Retina (tissue), 1 donor: Measurements from ENCODE around the gene C6orf62.
"Not testable (repeated sequence)": the region's sequence is repeated elsewhere in the genome, so short reads cannot be mapped to it uniquely, and the experiment has no call there.

Experiments
- DNase-seq: peaks from one replicate; pipeline ENCODE4 v3.0.0-alpha.2; 2016

Gene C6orf62

DNA sequence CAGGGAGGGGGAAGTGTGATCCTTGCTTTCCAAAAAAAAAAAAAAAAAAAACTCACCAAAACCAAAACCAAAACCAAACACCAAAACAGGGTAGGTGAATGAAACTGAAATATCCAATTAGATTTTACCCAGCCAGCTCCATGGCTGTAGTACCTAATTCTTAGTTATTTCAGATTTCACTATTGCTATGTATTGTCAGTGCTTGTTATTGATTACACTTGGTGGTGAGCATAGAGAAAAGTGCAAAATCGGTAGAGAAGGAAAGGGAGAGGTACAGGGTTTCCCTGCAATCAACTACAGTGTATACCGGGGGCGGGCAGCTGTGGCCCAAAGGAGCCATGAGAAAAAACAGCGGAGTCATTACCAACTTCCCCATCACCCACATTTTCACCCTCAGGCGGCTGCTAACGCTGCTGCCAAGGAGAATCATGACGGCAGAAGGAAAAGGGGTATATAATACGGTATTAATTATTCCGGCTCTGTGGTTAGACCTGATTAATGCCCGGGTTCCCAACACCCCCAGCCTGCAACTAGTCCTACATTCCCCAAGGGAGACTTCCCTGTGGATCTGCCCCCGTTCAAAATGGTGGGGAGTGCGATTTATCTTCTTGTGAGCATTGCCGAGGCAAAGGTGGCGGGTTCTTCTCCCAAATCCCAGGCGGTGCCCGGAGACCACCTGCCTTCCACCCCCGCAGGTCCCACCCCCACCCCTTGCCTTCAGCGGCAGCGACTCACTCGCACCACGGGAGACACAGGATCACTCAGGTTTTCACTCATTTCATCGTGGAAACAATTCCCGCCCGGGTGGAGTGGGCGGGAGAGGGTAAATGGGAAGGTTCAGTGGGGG lies at the start of gene C6orf62:
C6orf62 (minus strand) TSS at position 30 of the 847 bp plus-strand sequence. CDS start 486 bp downstream, outside the sequence.
- peak; percentile 56 for DNase-seq

- DNase-seq = no peak
Observed at GRCh38 chr6:24768361-24768760, 49.4 kb upstream of the C6orf62 start.

- no peak for DNase-seq
Observed at GRCh38 chr6:24766680-24767462, 47.9 kb upstream of the C6orf62 start.

GRCh38 chr6:24765968-24766367 lies 47.0 kb upstream of the C6orf62 start:
- DNase-seq = not testable (repeated sequence)

DNA sequence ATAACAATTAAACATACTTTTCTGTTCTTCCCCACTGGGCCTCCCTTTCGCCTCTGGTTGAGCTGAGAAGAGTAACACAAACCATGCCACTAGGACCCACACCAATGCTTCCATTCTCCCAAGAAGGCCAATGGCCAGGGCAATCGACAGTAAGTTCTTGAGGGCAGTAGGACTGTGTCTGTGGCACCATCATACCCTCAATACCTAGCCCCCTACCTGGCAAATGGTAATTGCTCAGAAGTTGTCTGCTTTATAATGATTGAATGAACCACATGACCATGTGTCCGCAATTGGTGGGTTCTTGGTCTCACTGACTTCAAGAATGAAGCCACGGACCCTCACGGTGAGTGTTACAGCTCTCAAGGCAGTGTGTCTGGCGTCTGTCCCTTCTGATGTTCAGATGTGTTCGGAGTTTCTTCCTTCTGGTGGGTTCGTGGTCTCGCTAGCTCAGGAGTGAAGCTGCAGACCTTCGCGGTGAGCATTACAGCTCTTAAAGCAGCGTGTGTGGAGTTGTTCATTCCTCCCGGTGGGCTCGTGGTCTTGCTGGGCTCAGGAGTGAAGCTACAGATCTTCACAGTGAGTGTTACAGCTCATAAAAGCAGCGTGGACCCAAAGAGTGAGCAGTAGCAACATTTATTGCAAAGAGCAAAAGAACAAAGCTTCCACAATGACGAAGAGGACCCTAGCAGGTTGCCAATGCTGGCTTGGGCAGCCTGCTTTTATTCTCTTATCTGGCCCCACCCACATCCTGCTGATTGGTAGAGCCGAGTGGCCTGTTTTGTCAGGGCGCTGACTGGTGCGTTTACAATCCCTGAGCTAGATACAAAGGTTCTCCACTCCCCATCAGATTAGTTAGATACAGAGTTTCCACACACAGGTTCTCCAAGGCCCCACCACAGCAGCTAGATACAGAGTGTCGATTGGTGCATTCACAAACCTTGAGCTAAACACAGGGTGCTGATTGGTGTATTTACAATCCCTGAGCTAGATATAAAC lies 46.2 kb upstream of the C6orf62 start:
- DNase-seq = not testable (repeated sequence)

DNA sequence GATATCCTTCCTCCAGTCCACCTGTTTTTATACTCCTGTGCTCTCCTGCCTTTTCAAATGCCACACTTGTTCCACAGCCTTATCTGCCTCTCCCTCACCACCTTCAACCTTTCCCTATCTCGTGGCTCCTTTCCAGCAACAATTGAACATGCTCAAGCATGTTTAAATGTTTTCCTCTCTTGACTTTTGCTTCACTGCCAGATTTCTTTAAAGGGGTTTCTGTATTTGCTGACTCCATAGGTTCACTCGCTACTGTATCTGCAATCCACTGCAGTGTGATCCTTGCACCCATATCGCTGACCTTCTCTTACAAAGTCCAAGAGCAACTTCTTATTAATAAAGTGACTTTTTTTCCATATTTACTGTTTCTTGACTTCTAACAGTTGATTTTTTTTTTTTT lies 44.6 kb upstream of the C6orf62 start:
- no peak for DNase-seq

DNA sequence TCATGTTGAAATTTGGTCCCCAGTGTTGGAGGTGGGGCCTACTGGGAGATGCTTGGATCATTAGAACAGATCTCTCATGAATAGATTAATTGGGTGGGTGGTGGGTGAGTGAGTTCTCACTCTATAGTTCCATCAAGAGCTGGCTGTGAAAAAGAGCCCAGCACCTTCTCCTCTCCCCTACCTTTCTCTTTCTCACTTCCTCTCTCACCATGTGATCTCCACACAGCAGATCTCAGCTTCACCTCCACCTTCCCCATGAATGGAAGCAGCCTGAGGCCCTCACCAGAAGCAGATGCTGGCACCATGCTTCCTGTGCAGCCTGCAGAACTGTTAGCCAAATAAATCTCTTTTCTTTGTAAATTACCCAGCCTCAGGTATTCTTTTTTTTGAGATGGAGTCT lies 42.9 kb upstream of the C6orf62 start:
- DNase-seq = no peak

DNA sequence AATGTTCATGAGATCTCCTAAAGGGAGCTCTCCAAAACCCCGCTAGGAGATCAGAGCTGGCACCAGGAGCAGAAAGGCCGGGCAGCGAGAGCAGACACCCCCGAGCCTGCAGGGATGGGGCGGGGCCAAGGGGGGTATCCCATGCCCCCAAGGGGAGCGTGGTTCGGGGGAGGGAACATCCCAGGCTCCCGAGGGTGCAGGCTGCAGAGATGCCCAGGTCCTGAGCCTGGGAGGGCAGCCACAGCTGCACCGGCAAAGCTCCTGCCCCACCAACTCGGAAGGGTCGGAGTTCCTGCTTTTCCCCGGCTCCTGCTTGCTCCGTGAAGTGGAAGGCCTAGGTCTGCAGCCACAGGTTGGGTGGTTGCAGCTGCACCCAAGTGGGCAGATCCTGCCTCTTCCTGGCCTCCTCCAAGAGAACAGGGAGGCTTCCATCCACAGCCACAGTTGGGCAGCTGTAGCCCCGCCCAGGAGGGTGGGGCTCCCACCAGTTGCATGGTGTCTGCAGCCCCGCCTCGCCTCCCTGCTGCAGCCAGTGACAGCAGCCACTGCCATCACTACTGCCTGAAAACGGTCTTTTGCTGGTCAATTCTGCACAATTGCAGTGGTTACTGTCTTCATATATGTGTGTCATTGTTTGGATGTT lies 42.4 kb upstream of the C6orf62 start:
- DNase-seq = no peak

GRCh38 chr6:24760210-24760609 lies 41.3 kb upstream of the C6orf62 start:
- no peak for DNase-seq

DNA sequence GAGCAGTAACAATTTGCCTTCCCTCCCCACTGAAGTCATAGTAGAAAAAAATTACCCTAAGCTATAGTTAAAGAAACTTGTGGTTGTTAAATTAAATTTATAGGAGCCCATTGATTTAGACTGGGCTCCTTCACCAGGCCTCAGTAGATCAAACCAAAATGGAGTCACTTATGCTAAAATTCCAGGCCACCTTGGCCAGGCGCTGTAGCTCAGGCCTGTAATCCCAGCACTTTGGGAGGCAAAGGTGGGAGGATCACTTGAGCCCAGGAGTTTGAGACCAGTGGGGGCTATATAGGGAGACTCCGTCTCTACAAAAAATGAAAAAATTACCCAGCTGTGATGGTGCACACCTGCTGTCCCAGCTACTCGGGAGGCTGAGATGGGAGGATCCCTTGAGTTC lies 40.8 kb upstream of the C6orf62 start:
- DNase-seq = no peak

- no peak for DNase-seq
Observed at GRCh38 chr6:24757611-24758010, 38.7 kb upstream of the C6orf62 start.

DNA sequence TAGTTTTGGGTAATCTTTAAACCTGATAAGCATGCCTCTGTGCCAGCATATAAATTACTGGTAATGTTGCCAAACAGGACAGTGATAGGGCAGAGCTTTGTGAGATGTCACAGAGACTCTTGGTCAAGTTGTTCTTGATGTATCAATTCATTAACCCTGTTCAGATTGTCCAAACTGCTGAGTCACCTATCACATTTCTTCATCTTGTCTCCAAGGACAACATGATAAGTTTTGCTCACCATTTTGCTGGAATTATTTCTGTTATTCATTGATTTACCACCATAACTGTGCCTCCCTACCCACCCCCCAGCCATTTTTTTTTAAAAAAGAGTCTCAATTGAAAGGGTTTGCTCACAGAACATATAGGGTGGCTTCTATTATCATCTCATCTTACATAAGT lies 36.3 kb upstream of the C6orf62 start:
- no peak for DNase-seq

DNA sequence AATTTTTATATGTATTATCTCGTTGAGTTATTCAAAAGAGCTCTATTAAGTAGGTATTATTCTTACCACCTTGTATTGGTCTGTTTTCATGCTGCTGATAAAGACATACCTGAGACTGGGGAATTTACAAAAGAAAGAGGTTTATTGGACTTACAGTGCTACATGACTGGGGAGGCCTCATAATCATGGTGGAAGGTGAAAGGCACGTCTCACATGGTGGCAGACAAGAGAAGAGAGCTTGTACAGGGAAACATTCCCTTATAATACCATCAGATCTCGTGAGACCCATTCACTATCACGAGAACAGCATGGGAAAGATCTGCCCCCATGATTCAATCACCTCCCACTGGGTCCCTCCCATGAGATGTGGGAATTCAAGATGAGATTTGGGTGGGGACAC lies 35.4 kb upstream of the C6orf62 start:
- not testable (repeated sequence) for DNase-seq

GRCh38 chr6:24753545-24753944 lies 34.6 kb upstream of the C6orf62 start:
- no peak for DNase-seq

DNA sequence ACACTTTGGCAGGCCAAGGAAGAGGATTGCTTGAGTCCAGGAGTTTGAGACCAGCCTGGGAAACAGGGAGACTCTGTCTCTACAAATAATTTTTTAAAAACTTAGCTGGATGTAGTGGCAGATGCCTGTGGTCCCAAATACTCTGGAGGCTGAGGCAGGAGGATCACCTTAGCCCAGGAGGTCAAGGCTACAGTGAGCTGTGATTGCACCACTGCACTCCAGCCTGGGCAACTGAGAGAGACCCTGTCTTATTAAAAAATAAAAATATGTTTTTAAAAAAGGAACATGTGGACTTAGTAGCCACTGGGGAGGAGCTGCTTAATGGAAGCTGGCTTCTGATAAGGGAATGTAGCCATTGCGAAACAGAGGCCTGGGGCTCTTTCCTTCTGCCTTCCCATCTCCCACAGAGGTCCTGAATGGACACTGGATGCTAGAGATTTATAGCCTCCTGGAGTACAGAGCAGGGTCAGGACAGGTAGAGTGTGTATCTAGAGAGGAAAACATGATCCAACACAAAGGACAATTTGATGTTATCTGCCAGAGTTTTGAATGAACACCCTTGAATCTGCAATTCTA lies 34.1 kb upstream of the C6orf62 start:
- no peak for DNase-seq

DNA sequence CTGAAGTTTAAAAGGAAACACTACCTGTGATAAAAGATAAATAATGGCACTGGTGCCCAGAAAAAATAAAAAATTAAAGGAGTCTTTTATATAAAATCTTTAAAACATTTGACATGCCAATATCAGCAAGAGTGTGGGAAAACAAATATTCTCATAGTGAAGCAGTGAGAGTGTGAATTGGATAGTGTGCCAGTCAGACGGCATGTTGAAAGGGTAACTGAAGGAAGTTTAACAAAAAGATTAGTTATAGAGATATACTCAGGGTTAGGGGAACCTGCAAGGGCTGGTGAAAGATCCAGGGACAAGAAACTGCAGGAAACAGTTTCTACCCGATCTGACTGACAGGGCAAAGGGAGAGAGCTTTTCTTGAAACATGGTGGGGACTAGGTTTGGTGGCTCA lies 33.5 kb upstream of the C6orf62 start:
- no peak for DNase-seq

DNA sequence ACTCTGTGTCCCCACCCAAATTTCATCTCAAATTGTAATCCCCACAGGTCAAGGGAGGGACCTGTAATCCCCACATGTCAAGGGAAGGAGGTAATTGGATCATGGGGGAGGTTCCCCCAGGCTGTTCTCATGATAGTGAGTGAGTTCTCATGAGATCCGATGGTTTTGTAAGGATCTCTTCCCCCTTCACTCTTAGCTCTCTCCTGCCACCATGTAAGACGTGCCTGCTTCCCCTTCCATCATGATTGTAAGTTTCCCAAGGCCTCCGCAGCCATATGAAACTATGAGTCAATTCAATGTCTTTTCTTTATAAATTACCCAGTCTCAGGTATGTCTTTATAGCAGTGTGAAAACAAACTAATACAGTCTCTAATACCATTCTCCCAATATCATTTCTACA lies 31.9 kb upstream of the C6orf62 start:
- DNase-seq = not testable (repeated sequence)

- no peak for DNase-seq
Observed at GRCh38 chr6:24749297-24749696, 30.3 kb upstream of the C6orf62 start.

DNA sequence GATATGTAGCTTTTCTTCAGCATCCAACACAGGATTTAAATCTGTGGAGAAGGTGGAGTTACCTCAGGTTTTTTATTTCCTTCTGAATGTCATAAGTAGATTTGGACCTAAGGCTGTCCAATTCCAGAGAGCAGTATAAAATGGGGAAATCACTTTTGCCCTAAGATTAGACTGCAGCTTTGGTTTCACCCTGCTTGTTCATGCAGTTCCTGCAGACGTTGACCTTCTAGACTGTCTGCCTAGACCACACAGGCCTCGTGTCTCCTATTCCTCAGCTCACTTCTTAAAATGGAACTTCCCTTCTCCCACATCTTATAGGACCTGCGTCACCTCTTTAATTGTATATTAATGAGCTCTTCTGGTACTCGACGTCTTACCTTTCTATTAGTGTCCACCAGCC lies 26.0 kb upstream of the C6orf62 start:
- no peak for DNase-seq

GRCh38 chr6:24743944-24744335 lies 25.0 kb upstream of the C6orf62 start:
- DNase-seq = no peak

GRCh38 chr6:24743265-24743943 lies 24.4 kb upstream of the C6orf62 start:
- no peak for DNase-seq
